HEK293 (cell line): ENCODE measurements around the gene FAM163A.

Experiments
- CTCF ChIA-PET: fragments of 350-600 bp; formaldehyde crosslinking; extraction: SDS; loops from one replicate; lab custom pipeline; 2021; ENCODE audit warnings: antibody characterized with exemption; lab: Yijun Ruan, JAX
- POLR2A ChIA-PET: fragments of 300-600 bp; formaldehyde crosslinking; extraction: SDS; loops from one replicate; lab custom pipeline; 2020; ENCODE audit warnings: antibody characterized with exemption, inconsistent platforms; lab: Yijun Ruan, JAX
- H3K27ac ChIP-seq: fragments of 200-500 bp; sonication (Bioruptor generic); 2 replicates; pipeline ENCODE4 v1.5.1; 2014; ENCODE audit warnings: low read depth, low read length, control low read depth, inconsistent platforms; ENCODE audit errors: extremely low read depth
- H3K36me3 ChIP-seq, 2 experiments: fragments of 200-500 bp in 1 of 2; sonication (Bioruptor generic) in 1 of 2; 1 replicate in 1 of 2; 2 replicates in 1 of 2; pipeline ENCODE4 v1.5.1; 2014 to 2017; ENCODE audit warnings: inconsistent platforms in 2 of 2, low read length in 2 of 2; ENCODE audit not compliant: control insufficient read depth in 2 of 2, insufficient read depth in 1 of 2
- H3K4me1 ChIP-seq: fragments of 200-500 bp; sonication (Bioruptor generic); 2 replicates; pipeline ENCODE4 v1.5.1; 2014; ENCODE audit warnings: mild to moderate bottlenecking, low read length, inconsistent platforms; ENCODE audit not compliant: control insufficient read depth, insufficient read depth
- H3K4me3 ChIP-seq: 2 replicates; pipeline ENCODE4 v1.5.1; 2011; ENCODE audit warnings: low read depth, mild to moderate bottlenecking, control low read depth, low read length, moderate library complexity
- H3K9me3 ChIP-seq: fragments of 200-500 bp; sonication (Bioruptor generic); 2 replicates; pipeline ENCODE4 v1.5.1; 2014; ENCODE audit warnings: low read depth, low read length, inconsistent platforms; ENCODE audit not compliant: control insufficient read depth, insufficient read depth
- MZF1 ChIP-seq: fragments of 450-650 bp; formaldehyde crosslinking; IDR thresholded peaks from 2 replicates; pipeline ENCODE4 v1.5.1; 2017; ENCODE audit warnings: missing biosample characterization, missing genetic modification characterization, borderline replicate concordance
- SETDB1 ChIP-seq: IDR thresholded peaks from one replicate; pipeline ENCODE4 v1.6.1; 2017; ENCODE audit warnings: mild to moderate bottlenecking, low read length, moderate library complexity, mixed read lengths; ENCODE audit not compliant: insufficient read length
- TCF7L2 ChIP-seq: IDR thresholded peaks from 2 replicates; pipeline ENCODE4 v1.6.1; 2011; ENCODE audit warnings: low read depth, mild to moderate bottlenecking, inconsistent platforms, low read length, moderate library complexity, borderline replicate concordance
- TRIM28 ChIP-seq: IDR thresholded peaks from 2 replicates; pipeline ENCODE4 v1.6.1; 2011; ENCODE audit warnings: low read length, control low read depth, borderline replicate concordance
- ZFP69B ChIP-seq: fragments of 450-650 bp; formaldehyde crosslinking; IDR thresholded peaks from 2 replicates; pipeline ENCODE4 v1.5.1; 2016; ENCODE audit warnings: missing biosample characterization, missing genetic modification characterization
- ZNF146 ChIP-seq: fragments of 450-650 bp; formaldehyde crosslinking; IDR thresholded peaks from 2 replicates; pipeline ENCODE4 v1.5.1; 2016; ENCODE audit warnings: missing biosample characterization, missing genetic modification characterization
- ZNF184 ChIP-seq: fragments of 450-650 bp; IDR thresholded peaks from 2 replicates; pipeline ENCODE4 v1.5.1; 2018; ENCODE audit warnings: missing biosample characterization, mild to moderate bottlenecking, missing genetic modification characterization
- ZNF354C ChIP-seq: fragments of 450-650 bp; formaldehyde crosslinking; IDR thresholded peaks from 2 replicates; pipeline ENCODE4 v1.5.1; 2016; ENCODE audit warnings: missing biosample characterization, missing genetic modification characterization, low read depth, borderline replicate concordance
- ZNF37A ChIP-seq: fragments of 450-650 bp; IDR thresholded peaks from 2 replicates; pipeline ENCODE4 v1.5.1; 2018; ENCODE audit warnings: missing biosample characterization, missing genetic modification characterization
- ZNF48 ChIP-seq: fragments of 450-650 bp; formaldehyde crosslinking; IDR thresholded peaks from 2 replicates; pipeline ENCODE4 v1.5.1; 2016; ENCODE audit warnings: missing biosample characterization, missing genetic modification characterization
- ZNF549 ChIP-seq: fragments of 450-650 bp; IDR thresholded peaks from 2 replicates; pipeline ENCODE4 v1.5.1; 2018; ENCODE audit warnings: missing biosample characterization, missing genetic modification characterization, mild to moderate bottlenecking, inconsistent platforms, moderate library complexity
- ZNF626 ChIP-seq: fragments of 450-650 bp; sonication (Bioruptor Pico); formaldehyde crosslinking; IDR thresholded peaks from 2 replicates; pipeline ENCODE4 v1.5.1; 2018; ENCODE audit warnings: missing biosample characterization, missing genetic modification characterization, inconsistent platforms
- ZNF677 ChIP-seq: fragments of 450-650 bp; IDR thresholded peaks from 2 replicates; pipeline ENCODE4 v1.5.0; 2018; ENCODE audit warnings: missing biosample characterization, mild to moderate bottlenecking, missing genetic modification characterization, moderate library complexity
- ZNF747 ChIP-seq: fragments of 450-650 bp; formaldehyde crosslinking; IDR thresholded peaks from 2 replicates; pipeline ENCODE4 v1.5.1; 2016; ENCODE audit warnings: missing biosample characterization, missing genetic modification characterization
- ZNF830 ChIP-seq: fragments of 450-650 bp; IDR thresholded peaks from 2 replicates; pipeline ENCODE4 v1.5.0; 2018; ENCODE audit warnings: missing biosample characterization, missing genetic modification characterization, low read depth, mild to moderate bottlenecking, moderate library complexity
- ZXDB ChIP-seq: fragments of 450-650 bp; formaldehyde crosslinking; IDR thresholded peaks from 2 replicates; pipeline ENCODE4 v1.5.1; 2016; ENCODE audit warnings: missing biosample characterization, missing genetic modification characterization
- TF ChIP-seq, protein P1 (sequence below): fragments of 450-650 bp; formaldehyde crosslinking; IDR thresholded peaks from 2 replicates; pipeline ENCODE4 v1.5.1; 2016; ENCODE audit warnings: missing biosample characterization, missing genetic modification characterization, borderline replicate concordance
- TF ChIP-seq, protein P2 (sequence below): fragments of 450-650 bp; formaldehyde crosslinking; IDR thresholded peaks from 2 replicates; pipeline ENCODE4 v1.5.1; 2017; ENCODE audit warnings: missing biosample characterization, missing genetic modification characterization

FAM163A gene

DNA sequence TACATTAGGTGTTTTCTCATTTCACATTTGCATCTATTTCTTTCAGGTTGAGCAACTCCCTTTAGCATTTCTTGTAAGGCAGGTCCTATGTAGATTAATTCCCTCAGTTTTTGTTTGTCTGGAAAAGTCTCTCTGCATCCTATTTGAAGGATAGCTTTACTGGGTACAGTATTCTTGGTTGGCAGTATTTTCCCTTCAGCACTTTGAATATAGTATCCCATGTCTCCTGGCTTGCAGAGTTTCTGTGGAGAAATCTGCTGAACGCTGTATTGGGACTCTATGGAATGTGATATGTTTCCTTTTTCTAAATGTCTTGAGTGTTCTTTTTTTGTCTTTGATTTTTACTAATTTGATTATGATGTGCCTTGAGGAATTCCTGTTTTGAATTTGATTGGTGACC, 28.9 kb upstream of the FAM163A start:
- H3K36me3 ChIP-seq, result no peaks in the 10 kb centered on the region
- CTCF ChIA-PET, result interaction anchor here (0.7 to 1.2 kb wide), 4 partner anchors 13 to 100 kb away, joined by 3 to 7 read pairs (median 3); no protein-coding TSS in a partner anchor
- TF ChIP-seq SETDB1, result peak; percentile 96
- peak; percentile 86 for TF ChIP-seq TRIM28
- TF ChIP-seq ZNF37A (tag by site-specific recombination), result no peak
- TF ChIP-seq ZNF549, result no peak
- TF ChIP-seq MZF1 (tag by site-specific recombination), result no peak

DNA sequence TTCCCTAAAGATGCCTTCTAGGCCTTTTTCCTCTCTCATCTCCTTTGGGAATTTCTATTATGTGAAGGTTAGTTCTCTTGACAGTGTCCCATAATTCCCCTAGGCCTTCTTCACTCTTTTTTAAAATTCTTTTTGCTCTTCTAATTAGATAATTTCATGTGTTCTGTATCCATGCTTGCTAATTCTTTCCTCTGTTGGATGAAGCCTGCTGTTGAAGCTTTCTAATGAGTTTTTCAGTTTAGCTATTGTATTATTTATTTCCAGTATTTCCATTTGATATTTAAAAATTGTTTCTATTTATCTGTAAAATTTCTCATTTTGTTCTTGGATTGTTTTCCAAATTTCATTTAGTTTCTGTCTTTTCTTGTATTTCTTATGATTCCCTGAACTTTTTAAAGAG, 28.5 kb upstream of the FAM163A start:
- no peak overlapping the region for H3K27ac ChIP-seq
- no peaks in the 10 kb centered on the region for H3K9me3 ChIP-seq
- no peak overlapping the region for H3K4me3 ChIP-seq
- no peaks in the 10 kb centered on the region for H3K36me3 ChIP-seq
- H3K4me1 ChIP-seq, result no peaks in the 10 kb centered on the region
- ChIA-PET CTCF (interaction anchor here (0.7 to 1.2 kb wide), 3 partner anchors 13 to 99 kb away, joined by 3 read pairs; no protein-coding TSS in a partner anchor), POLR2A (no interaction called here)
- TF ChIP-seq ZFP69B (tag by site-specific recombination), result no peak
- 0 out of 2 replicates have a peak, but pooled peaks have one; percentile 25 for TF ChIP-seq ZNF626
- TF ChIP-seq, all 188 proteins: peak for 1

More for the DNA sequence above, 28.9 kb upstream of the FAM163A start:
- POLR2A ChIA-PET, result no interaction called here
- Histone ChIP-seq H3K27ac (no peak overlapping the region), H3K4me3 (no peak overlapping the region), H3K4me1 (no peaks in the 10 kb centered on the region), H3K9me3 (no peaks in the 10 kb centered on the region)

GRCh38 chr1:179719272-179719671, 23.8 kb upstream of the FAM163A start:
- POLR2A ChIA-PET, result no interaction called here
- no peak for TF ChIP-seq ZXDB (tag by site-specific recombination)
- TF ChIP-seq, protein P1, sequence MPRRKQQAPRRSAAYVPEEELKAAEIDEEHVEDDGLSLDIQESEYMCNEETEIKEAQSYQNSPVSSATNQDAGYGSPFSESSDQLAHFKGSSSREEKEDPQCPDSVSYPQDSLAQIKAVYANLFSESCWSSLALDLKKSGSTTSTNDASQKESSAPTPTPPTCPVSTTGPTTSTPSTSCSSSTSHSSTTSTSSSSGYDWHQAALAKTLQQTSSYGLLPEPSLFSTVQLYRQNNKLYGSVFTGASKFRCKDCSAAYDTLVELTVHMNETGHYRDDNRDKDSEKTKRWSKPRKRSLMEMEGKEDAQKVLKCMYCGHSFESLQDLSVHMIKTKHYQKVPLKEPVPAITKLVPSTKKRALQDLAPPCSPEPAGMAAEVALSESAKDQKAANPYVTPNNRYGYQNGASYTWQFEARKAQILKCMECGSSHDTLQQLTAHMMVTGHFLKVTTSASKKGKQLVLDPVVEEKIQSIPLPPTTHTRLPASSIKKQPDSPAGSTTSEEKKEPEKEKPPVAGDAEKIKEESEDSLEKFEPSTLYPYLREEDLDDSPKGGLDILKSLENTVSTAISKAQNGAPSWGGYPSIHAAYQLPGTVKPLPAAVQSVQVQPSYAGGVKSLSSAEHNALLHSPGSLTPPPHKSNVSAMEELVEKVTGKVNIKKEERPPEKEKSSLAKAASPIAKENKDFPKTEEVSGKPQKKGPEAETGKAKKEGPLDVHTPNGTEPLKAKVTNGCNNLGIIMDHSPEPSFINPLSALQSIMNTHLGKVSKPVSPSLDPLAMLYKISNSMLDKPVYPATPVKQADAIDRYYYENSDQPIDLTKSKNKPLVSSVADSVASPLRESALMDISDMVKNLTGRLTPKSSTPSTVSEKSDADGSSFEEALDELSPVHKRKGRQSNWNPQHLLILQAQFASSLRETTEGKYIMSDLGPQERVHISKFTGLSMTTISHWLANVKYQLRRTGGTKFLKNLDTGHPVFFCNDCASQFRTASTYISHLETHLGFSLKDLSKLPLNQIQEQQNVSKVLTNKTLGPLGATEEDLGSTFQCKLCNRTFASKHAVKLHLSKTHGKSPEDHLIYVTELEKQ (tag by site-specific recombination), result no peak
- TF ChIP-seq ZNF830 (tag by site-specific recombination), result no peak
- TF ChIP-seq ZNF354C (tag by site-specific recombination), result no peak
- TF ChIP-seq ZNF677, result peak; percentile 95
- H3K36me3 ChIP-seq, result no peaks in the 10 kb centered on the region
- no peak overlapping the region for H3K4me3 ChIP-seq
- CTCF ChIA-PET, result interaction anchor here (0.6 to 2.1 kb wide), 3 partner anchors 13 to 409 kb away, joined by 3 to 12 read pairs (median 4); no protein-coding TSS in a partner anchor
- H3K9me3 ChIP-seq, result no peaks in the 10 kb centered on the region
- H3K27ac ChIP-seq, result no peak overlapping the region
- H3K4me1 ChIP-seq, result no peaks in the 10 kb centered on the region

DNA sequence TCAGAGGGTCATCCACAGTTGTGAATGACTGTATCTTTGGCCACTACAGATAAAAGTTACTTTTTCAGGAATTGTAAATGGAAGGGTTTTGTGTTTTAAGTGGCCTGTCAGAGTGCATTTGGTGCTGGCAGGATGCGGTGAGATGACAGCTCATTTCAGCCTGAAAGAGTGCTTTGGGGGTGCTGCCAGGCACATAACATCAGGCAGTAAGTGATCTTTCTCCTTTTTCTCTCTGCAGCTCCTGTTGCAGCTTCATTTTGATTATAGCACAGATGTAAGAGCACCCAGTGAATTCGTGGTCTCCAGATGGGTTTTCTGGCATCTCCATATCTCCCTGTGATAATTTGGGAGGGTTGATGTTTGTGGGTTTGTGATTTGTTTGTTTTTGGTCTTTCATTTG, 14.8 kb upstream of the FAM163A start:
- ChIA-PET CTCF (interaction anchor here (1.7 to 2.8 kb wide), 3 partner anchors 22 to 451 kb away, joined by 4 to 14 read pairs (median 11); no protein-coding TSS in a partner anchor), POLR2A (no interaction called here)
- H3K9me3 ChIP-seq, result no peaks in the 10 kb centered on the region

More for the DNA sequence above, 14.8 kb upstream of the FAM163A start:
- H3K27ac ChIP-seq, result no peak overlapping the region
- TF ChIP-seq, protein P2, sequence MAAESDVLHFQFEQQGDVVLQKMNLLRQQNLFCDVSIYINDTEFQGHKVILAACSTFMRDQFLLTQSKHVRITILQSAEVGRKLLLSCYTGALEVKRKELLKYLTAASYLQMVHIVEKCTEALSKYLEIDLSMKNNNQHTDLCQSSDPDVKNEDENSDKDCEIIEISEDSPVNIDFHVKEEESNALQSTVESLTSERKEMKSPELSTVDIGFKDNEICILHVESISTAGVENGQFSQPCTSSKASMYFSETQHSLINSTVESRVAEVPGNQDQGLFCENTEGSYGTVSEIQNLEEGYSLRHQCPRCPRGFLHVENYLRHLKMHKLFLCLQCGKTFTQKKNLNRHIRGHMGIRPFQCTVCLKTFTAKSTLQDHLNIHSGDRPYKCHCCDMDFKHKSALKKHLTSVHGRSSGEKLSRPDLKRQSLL (tag by site-specific recombination), result no peak
- TF ChIP-seq ZNF747 (tag by site-specific recombination), result no peak
- no peak for TF ChIP-seq ZNF48
- no peak for TF ChIP-seq ZNF146 (tag by site-specific recombination)
- TF ChIP-seq TCF7L2, result no peak
- no peak for TF ChIP-seq ZNF830 (tag by site-specific recombination)
- no peak for TF ChIP-seq ZNF184 (tag by site-specific recombination)
- TF ChIP-seq, all 188 proteins: peak for 0
- Histone ChIP-seq H3K36me3 (no peaks in the 10 kb centered on the region), H3K4me3 (no peak overlapping the region), H3K4me1 (no peaks in the 10 kb centered on the region)
